ENCODE results near the gene DLEC1.
"Not testable (repeated sequence)": the region's sequence is repeated elsewhere in the genome, so short reads cannot be mapped to it uniquely, and the experiment has no call there.

The DLEC1 gene

GRCh38 chr3:38018296-38019266, 20.4 kb upstream of the DLEC1 start:
- DNase-seq, result no peak

DNA sequence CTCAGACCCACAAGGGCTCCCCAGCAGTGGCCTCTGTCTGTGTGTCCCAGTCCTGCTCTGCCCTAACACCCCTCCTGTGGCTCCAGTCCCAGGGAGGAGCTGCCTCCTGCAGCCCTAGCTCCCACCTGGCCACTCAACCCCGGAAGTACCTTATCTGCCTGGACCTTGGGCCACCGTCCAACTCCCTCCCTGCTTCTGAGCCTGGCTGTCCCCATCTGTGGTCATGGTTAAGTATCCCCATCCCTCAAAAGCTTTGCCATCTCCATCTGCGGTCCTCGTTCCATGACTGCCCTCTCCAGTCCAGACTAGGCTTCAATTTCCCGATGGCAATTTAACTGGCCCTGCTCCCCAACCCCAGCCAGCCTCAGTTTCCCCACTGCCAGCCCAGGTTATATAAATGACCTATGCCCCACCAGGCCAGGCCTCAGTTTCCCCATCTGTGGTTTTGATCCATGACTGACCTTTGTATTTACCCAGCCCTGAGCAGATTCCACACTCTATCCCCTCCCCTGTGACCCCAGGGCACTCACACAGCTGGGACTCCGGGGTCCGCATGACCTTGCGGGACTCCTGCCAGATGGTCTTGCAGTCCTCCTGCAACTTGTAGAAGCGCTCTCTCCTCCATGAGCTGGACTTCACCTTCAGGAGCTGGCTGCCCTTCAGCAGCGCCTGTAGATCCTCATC, 19.2 kb upstream of the DLEC1 start:
- DNase-seq, result no peak

DNA sequence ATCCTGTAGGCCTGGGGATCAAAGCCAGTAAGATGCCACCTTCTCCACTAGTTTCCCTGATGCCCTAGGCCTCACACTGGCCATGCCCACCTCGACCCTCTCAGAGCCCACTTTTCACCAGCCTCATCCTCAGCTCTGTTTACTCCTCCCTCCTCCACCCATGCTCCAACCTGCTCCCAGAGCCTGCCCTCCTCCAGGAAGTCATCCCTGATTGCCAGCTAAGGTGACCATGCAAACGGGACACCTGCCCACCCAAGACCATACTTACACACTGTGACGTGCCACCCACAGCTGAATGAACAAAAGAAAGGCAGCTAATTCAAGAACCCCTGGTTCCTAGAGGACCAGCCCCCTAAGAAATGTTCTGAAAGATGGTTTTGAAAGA, 18.7 kb upstream of the DLEC1 start:
- DNase-seq, result no peak

DNA sequence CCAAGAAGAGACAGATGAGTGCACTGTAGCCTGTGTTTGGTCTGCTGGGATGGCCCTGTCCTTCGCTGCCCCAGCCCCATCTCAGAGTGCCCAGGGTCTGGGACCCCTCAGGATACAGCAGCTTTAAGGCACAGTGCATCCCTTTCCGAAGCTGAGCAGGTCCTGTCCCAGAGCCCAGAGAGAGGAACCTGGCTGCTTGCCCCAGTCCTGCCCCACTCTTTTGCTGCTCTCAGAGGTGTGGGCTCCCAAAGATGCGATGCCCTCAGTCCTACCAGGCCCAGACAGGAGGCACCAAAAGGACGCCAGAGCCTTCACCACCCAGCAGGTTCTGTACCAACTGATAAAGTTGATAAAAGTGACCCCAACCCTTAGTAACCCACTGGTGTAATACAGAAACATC, 17.8 kb upstream of the DLEC1 start:
- no peak for DNase-seq

DNA sequence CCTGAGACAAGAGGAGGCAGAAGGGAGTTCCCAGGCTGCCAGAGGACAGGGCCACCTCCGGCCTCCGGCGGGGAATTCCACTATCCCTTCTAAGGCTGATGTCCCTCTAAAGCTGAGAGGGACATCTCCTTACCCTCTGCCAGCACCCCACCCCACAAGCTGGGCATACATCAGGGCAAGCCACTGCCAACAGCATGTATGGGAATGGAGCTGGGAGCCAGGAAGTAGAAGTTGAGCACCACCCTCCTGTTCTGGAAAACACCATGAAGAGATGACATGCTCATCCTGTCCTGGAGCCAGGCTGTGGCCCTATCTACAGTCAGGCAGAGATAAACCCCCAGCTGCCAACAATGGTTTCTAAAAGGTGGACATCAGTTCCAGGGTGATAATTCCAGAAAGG, 16.7 kb upstream of the DLEC1 start:
- DNase-seq, result no peak

- no peak for DNase-seq
Observed at GRCh38 chr3:38022896-38023709, 15.9 kb upstream of the DLEC1 start.

DNA sequence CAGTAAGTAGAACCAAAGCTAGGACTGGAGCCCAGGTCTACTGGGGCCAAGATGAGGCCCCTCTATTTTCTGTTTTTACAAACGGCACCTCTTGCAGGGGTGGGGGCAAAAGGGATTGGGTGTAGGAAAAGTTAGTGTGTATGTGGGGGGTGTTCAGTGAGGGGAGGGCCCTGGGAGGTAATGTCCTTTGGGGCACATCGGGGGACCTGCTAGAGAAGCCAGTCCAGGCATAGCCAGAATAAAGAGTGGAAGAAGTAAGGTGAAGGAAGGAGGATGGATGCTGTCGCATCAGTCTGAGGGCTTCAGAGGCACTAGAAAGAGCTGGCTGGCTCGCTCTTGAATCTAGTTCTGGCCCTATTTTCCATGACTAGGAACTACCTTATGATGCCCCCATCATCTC, 12.2 kb upstream of the DLEC1 start:
- no peak for DNase-seq

DNA sequence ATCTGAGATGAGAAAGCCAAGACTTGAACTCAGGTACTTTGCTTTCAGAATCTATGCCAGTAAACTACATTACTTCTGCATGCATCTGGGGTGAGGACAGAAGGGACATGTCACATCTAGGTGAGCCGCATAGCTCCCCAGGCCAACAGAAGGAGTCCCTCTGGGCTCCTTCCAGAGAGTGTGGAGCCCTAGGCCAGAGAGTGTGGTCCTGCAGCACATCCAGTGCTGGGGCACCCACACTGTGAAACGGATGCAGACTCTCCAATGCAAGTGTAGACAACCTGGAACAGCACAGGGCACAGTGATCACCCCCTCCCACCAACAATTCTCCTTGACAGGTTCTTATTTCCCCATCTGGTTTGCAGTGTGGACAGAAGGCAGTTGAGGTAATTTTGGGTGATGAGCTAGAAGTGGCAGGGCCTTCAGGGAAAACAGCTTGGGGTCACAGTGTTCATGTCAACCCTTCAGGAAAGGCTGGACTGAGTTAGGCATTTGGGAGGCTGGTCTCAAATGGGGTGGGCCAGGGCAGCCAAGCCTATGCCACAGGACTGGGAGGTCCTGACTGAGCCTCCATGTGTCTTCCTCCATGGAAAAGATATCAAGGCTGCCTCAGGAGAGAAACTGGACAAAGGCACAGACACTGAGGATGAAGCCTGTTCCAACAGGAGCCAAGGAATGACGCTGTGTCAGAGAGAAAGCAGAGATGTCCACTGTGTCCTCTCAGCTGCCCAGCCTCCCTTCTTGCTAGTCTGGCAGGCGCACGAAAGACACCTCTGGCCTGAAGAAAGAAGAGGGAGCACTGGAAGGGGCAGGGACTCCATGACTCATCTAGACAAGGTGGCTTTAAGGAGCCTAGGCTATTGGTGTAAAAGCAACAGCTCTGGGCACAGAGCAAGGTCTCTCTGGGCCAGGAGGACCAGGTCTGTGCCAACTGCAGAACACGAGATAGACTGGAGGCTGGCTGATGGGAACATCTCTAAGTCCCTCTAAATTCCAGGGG, 11.2 kb upstream of the DLEC1 start:
- no peak for DNase-seq

GRCh38 chr3:38028621-38029361, 10.2 kb upstream of the DLEC1 start:
- no peak for DNase-seq

DNA sequence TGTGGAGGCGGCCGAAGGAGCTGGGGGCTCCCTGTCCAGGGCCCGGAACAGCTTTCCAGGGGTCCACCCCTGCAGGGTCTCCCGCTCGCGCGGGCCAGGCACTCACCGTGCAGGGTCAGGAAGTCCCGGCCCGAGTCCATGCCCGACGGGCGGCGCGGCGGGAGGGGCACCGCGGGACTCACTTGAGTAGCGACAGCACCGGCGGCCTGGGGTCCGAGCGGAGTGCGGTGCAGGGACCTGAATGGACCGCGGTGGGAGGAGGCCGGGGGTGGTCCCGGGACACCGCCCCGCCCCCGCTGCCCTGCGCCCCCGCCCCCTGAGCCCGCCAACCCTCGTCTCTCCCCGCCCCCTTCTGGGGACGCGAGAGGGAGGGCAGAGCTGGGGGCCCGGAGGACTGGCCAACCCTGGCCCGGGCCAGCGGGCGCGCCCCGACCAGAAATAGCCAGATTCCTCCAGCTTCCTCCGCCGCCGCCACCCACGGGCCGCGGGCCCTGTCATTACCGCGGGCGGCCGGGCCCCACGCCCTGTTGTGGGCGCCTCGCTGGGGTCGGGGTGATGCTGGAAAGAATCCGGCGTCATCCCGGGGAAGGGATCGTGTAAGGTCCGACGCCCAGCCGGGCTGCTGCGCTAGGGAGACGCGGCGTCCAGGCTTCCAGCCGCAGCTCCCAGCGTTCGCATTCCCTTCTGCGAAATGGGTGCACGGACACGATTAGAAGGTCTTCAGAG, 9.4 kb upstream of the DLEC1 start, which contains the start of gene PLCD1:
Gene PLCD1 (minus strand): TSS at position 243 of the 726 bp plus-strand sequence. CDS start 103 bp downstream, at position 140.
- DNase-seq, result no peak

DNA sequence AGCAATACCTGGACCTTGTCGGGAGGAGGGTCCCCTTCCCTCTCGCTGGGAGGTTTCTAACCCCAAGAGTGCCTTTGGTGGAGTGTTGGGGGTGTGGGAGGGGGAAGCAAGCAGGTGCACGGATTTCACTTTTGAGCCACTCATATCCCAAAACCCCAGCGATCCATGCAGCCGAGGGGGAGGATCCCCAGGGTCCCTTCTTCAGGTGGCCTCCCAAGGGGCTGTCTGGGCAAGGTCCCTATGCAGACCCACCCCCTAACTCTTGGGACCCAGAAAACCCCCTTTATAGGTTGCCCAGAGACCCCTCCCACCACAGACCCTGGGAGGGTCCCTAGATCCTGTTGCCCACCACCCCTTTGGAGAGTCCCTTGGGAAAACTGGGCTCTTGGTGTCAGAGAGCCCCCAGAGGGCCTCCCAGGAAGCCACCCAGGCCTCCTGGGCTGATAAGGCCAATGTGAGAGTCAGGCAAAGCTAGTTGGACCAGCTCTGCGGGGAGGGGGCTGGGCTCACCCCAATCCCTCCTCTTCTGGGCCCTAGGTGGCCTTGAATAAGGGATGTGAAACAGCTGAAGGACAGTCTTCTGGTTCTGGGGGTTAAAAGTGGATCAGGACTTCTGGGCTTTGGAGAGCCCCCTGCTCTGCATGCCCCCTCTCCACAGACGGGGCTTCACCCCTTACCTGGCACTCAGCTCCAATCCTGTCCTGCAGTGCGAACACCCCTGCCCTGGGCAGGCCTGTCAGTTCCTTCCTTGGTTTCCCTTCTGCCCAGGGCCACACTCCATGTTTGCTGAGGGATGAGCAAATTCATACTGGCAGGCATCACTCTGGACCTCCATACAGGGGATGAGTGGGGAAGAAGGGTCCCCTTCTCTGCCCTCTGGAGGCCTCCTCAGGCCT, 8.6 kb upstream of the DLEC1 start:
- DNase-seq, result no peak

DNA sequence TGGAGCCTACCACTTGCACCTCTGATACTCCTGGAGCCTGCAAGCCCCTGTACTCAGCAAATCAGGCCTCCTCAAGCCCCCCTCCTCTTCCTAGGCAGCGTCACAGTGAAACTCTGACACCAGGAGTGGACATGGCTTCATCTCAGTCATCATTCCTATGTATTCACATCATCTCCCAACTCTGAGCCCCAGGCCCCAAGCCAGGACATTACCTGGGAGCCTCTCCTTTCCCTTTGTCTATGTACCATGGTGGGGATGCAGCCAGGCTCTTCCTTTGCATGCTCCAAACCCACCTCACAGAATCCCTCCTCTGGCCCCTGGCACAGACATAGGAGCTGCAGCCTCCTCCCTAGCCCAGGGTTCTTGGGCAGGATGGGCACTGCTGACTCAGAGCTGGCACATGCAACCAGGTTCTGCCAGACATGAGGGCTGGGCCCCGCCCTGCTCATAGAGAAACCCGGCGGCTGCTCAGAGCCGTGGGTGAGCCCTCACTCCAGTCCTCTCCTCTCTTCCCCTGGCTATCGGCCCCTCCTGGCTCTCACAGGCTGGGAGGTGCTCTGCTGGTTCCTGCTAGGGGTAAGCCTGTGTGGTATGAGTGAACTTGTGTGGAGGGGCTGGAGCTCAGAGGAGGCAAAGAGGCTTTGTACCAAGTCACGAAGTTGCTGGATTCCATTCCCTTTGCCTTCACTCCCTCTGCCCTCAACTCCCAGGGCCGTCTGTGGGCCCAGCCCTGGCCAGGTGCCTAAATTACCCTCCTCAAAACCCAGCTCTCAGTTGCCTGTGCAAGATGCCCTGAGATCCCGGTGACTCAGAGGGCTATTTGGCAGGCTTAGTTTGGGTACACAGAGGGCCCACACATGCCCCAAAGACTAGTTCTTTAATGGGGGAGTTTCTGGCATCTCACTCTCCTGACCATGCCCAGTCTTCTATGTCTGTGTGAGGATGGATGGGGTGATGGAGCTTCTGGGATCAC, 7.7 kb upstream of the DLEC1 start:
- DNase-seq, result no peak

- DNase-seq, result no peak
Observed at GRCh38 chr3:38032328-38032865, 6.6 kb upstream of the DLEC1 start.

DNA sequence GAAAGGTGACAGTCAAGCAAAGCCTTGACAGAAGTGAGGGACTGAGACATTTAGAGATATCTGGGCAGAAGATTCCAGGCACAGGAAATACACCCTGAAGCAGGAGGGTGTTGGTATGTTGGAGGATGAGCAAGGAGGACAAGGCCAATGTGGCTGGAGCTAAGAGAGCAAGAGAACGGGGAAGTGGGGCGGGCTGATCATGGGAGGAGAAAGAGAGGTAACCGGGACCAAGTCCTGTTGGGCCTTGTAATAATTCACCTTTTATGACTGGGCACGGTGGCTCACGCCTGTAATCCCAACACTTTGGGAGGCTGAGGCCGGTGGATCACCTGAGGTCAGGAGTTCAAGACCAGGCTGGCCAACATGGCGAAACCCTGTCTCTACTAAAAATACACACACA, 5.4 kb upstream of the DLEC1 start:
- not testable (repeated sequence) for DNase-seq

- not testable (repeated sequence) for DNase-seq
Observed at GRCh38 chr3:38034335-38034734, 4.7 kb upstream of the DLEC1 start.

DNA sequence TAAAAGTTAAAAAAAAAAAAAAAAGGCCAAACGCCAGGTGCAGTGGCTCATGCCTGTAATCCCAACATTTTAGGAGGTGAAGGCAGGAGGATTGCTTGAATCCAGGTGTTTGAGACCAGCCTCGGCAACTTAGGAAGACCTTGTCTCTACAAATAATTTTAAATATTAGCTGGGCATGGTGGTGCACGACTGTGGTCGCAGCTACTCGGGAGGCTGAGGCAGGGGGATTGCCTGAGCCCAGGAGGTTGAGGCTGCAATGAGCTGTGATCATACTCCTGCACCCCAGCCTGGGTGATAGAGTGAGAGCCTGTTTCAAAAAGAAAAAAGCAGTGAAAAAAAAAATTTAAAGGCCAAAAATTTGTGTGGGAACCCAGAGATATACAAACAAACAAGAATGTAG, 2.7 kb upstream of the DLEC1 start:
- no peak for DNase-seq

DNA sequence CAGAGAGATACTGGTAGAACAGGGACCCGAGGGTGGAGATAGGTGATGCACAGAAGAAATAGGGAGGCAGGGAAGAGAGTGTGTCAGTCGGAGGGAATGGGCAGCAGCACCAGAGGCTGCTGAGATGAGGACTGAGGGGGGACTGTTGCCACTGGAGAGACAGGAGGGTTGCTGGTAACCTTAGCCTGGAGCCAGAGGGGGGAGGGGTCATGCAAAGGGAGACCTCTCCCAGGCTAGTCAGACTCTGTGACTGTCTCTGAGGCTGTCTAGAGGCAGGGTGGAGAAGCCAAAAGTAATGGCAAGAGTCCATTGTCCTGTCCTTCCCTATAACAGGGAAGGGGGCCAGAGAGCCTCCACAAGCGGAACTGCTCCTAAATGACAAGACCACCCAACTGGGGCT, 2.1 kb upstream of the DLEC1 start:
- no peak for DNase-seq

DNA sequence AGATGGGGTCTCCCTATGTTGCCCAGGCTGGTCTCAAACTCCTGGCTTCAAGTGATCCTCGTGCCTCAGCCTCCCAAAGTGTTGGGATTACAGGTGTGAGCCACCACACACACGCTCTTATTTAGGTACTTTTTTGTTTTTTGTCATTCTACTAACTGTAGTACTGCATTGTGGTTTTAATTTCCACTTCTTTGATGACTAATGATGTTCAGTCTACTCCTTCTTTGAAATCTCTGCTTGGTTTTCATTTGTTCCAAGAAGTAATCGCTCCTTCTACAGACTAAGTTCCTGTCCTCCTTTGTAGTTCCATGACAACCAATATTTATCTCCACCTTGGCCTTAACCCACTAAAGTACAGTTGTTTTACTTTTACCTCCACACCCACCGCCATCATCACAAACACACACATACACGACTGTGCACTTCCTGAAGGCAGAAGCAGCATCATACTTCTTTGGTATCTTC, 529 bp upstream of the DLEC1 start:
- no peak for DNase-seq

Data from DMS153 (cell line).